Loucy (cell line): ENCODE measurements around the gene FAM107B.

Experiments used
- CTCF ChIP-seq: fragments of 200-600 bp; sonication (generic); conservative IDR thresholded peaks from 2 replicates; pipeline ENCODE4 v1.5.1; 2014; ENCODE audit warnings: mild to moderate bottlenecking, antibody characterized with exemption, low read length
- EZH2phosphoT487 ChIP-seq: fragments of 200-600 bp; IDR thresholded peaks from 2 replicates; pipeline ENCODE4 v1.6.1; 2018; ENCODE audit warnings: antibody characterized with exemption, mild to moderate bottlenecking, moderate library complexity, borderline replicate concordance

DNA sequence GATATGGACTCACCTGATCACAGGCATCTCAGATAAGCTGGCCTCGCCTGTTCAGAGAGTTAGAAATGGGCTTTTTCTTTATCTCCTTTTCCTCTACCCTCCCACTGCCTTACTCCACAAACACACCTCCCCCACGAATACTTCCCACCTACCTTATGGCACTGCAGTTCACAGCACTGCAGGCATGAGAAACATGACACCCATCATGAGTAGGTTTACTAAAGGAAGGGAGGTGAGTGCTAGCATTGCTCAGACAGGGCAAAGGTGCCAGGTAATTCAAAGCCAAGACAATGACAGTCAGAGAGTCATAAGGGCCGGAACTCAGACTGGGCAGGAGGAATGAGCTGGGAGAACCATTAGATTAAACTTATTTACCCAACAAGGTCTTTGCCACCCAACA is 220.6 kb downstream of the FAM107B start:
- TF ChIP-seq CTCF (no peak), EZH2phosphoT487 (no peak)
